Stimulated activated CD8-positive, alpha-beta memory T cell treated with anti-CD3 and anti-CD28 coated beads, Interleukin-2, amount 100 ng/mL, for 1 hour (primary cell): Measurements from ENCODE around the gene SYMPK.
"Not testable (repeated sequence)": the region's sequence is repeated elsewhere in the genome, so short reads cannot be mapped to it uniquely, and the experiment has no call there.

Source experiments
- DNase-seq, 2 donors: peaks; one replicate each; pipeline ENCODE4 v3.0.0-alpha.2; 2020; ENCODE audit warnings: low read depth in 2 of 2

The SYMPK gene

DNA sequence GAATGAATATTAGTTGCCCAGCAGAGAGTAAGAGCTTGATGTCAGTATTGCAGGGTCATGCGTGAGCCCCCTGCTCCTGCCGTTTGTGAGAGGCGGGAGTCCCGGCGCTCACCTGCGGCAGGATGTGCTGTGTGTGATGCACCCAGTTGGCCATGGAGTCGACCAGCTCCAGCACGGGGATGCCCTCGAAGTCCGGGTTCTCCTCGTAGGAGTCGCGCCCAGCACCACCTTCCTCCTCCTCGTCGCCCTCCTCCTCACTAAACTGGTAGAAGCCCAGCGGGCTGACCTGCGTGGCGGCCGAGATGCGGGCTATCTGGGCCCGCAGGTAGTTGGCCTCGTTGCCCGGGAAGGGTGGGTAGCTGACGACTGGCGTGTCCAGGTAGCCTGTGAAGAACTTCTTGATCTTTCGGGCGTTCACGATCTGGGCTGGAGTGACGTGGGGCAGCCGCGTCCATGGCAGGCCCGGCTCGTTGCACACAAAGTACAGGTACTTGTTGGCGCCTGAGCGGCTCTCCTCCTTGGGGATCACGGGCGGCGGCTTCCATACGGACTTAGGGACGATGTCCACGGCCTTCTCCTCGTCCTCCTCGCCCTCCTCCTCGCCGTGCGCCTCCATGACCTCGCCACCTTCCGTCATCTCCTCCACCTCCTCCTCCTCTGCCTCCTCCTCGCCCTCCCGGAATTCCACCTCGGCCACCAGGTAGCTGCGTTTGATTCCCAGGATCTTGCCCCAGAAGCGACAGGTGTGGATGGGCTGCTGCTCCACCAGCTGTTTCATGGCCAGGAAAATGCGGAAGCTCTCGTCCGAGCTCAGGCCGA lies 58.6 kb downstream of the SYMPK start:
- no peak for DNase-seq

- DNase-seq = no peak
Observed at GRCh38 chr19:45801603-45802175, 61.3 kb downstream of the SYMPK start.

DNA sequence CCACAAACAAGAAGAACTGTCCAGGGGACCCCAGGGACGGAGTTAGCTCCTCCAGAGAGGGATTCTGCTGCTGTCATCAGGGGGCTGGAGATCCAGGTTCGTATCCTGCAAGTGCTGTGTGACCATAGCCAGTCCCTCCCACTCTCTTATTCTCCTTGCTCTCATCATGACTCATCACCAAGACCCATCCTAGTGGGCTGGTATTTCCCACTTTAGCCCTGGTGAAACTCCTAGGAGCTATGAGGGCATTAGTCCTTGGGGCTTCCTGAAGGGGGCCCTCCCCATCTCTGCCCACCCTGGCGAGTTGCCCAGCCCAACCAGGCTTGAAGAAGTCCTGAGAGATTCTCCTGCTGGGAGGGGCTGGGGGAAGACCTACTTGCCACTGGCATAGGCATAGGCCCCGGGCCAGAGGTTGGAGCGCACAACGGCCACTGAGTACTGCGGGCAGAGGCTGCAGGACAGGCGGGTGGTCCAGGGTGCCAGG lies 62.8 kb downstream of the SYMPK start:
- no peak for DNase-seq

- not testable (repeated sequence) for DNase-seq
Observed at GRCh38 chr19:45799541-45799940, 63.4 kb downstream of the SYMPK start.

DNA sequence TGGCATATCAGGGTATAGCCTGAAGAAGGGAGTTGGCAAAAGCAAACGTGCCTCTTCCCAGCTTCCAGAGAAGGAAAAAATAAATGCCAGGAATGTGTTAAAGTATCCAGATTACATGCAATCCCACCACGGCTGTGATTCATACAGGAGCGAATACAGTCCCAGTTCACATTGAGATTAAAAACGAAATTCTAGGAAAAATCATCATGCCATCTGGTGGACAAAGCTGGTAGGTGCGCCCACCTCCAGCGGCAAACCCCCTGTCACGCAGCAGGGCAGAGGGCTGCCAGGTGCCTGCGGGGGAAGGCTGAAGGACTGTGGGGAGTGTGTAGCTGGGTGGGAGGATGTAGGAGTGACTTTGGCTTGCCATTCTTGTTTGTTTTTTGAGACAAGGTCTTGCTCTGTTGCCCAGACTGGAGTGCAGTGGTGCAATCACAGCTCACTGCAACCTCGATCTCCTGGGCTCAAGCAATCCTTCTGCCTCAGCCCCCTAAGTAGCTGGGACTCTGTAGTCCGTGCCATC lies 63.9 kb downstream of the SYMPK start:
- peak; percentile 30 to 33 for DNase-seq

GRCh38 chr19:45794627-45795026 lies 68.3 kb downstream of the SYMPK start:
- DNase-seq = no peak

- no peak for DNase-seq
Observed at GRCh38 chr19:45793876-45794275, 69.1 kb downstream of the SYMPK start.

DNA sequence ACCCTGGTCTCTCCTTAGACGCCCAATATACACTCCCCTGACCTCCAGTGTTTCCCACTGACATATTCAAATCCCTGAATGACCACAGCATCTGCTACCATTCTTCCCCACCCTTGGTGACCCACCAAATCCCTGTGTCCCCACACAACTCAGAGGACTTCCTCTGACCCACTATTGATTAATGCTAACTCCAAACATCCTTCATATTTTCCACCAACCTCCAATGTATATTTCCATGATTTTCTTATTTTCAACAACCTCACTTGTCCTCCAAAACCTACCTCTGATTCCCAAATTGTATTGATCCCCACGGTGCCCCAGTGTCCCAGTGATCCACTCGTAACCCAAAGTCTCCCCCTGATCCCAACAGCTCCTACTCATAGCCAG lies 69.8 kb downstream of the SYMPK start:
- no peak for DNase-seq

- DNase-seq = peak; percentile 100
Observed at GRCh38 chr19:45792470-45793177, 70.3 kb downstream of the SYMPK start, which contains the start of gene DMWD. TSS of gene DMWD (minus strand) at chr19:45792845. CDS start at chr19:45792756, 89 bp downstream.

DNA sequence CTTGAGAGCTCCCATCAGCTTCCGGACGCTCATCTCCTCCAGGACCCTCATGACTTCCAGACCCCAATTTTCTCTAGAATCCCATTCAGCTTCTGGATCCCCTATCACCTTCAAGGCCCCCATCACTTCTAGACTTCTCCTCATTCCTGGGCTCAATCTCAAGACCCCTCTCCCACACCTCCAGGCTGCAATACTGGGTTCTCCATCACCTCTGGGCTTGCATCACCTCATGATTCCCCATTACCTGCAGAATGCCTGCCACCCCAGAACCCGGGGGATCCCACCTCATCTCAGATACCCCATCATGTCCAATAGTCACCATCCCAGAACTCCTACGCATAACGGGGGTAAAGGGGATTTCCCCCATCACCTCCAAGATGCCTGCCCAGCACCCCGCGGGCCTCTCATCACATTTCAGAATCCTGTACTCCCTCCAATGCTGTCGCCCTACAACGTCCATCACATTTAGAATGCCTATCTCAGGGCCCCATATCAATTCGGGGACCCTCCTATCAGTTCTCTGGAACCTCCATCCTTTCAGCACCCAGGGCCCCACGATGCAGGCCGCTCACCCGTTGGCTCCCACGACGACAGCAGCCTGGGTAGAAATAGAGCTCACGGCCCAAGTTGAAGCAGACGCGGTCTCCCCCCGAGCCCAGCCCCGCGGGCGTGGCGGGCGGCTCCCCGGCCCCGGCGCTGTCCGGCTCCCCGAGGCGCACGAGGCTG lies 71.0 kb downstream of the SYMPK start:
- DNase-seq = no peak

DNA sequence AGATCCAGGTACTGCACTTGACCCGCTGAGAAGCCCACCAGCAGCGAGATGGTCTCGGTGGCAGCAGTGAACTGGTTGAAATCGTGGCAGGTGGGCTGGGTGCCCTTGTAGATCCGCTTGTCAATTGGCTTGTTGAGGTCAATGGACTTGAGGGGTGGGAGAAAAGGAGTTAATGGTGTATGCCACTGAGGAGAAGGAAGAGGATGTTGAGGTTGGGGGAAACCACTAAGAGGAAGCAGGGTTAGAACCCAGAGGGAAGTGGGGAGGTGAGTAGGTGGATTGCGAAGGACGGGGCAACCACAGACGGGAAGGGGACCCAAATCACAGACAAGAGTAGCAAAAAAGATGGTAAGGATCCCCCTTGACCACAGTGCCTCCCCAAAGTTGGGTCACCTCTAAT lies 72.0 kb downstream of the SYMPK start:
- DNase-seq = no peak

GRCh38 chr19:45789035-45789786 lies 73.7 kb downstream of the SYMPK start:
- no peak for DNase-seq

DNA sequence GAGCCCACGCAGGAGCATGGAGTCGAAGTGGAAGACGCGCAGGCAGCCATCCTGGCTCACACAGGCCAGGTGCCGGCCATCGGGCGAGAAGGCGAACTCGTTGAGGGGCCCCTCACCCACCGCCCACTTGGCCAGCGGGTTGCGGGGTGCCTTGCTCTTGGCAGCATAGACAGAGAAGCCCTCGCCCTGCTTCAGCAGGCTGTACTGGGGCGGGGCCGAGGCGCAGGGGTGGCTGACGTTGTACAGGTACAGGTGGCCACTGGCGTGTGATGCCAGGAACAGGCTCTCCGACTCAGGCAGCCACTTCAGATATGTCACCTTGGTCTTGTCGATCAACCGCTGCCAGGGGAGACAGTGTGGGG lies 76.4 kb downstream of the SYMPK start:
- DNase-seq = no peak

DNA sequence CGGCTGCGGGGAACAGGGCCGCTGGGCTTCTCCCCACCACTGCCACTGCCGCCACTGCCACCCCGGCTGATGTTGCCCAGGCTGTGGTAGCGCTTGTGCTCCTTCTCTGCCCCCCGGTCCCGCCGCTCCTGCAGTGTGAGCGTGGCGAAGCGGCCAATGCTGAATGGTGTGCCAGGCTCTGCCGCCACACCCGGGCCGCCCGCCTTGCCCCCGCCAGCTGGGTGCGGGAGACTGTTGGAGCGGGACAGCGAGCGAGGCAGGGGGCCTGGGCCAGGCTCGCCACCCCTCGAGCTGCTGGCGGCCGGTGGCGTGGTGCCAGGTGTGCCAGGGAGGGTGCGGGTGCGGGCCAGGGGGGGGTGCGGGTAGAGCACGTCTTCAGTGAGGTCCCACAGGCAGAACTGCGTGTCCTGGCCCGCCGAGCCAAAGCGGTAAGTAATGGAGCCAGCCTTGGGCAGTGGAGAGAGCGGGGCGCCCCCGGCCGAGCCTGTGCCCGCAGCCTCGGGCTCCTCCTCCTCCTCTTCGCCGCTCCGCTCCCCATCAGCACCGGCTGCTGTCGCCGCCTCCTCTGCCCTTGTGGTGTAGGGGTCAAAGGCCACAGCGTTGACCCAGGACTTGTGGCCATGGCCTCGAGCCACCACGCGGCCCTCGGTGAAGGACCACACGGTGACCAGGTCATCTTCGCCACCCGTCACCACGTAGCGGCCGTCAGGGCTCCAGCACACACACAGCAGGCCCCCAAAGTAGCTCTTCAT lies 77.0 kb downstream of the SYMPK start:
- no peak for DNase-seq

DNA sequence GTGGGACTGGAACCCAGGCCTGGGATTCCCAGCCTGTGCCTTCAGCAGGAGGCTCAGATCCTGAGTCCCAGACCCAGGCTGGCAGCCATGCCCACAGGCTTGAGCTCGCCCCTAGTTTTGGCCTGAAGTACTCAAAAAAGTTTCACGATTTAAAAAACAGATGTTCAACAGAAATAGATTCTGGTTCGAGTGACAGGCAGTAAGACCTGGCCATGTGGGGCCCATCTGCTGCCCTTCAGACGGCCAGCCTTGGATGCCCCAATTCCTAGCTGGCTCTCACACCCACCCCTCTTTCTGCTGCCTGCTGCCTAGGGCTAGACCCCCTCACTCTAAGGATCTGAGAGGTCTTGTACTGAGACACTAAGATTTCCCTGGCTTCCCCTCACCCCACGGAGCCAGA lies 77.8 kb downstream of the SYMPK start:
- DNase-seq = no peak

DNA sequence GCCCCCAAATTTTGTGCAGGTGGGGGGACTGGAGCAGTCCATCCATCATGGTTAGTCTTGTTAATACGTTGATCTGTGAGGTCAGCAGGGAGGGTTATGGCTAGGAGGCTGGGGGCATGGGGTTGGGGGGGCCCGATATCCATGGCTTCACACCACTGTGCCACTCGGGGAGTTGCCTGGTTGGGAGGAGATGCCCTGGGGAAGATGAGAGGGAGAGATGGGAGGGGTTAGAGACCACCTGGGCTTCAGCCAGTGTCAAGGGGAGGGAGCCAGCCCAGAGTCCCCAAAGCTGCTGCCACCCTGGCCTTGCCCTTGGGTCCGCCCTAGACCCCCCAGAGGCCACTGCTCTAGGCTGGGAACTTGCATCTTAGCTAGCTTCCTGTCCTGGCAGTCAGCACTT lies 78.9 kb downstream of the SYMPK start:
- DNase-seq = no peak

GRCh38 chr19:45782820-45783785 lies 79.8 kb downstream of the SYMPK start:
- no peak for DNase-seq

DNA sequence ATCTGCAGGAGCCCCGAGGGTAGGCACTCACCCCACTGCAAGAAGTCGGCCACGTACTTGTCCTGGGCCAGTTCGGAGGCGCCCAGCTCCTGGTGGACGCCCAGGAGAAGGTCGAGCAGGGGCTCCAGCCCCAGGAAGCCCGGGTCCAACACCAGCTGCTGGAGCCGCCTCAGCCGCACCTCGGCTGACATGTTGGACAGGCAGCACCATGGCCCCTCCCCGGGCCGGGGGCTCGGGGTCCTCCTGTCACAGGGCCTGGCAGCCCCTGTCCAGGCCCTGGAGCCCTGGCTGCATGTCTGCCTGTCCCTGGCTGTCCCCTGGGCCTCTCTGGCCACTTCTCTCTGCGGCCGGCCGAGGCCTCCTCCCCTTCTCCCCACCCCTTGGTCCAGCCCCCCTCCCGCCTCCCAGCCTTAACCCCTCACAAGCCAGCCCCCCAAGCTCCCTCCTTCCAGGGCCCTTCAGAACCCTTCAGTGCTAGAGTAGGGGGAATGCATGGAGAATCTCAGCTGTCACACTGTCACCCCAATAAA lies 80.7 kb downstream of the SYMPK start, which contains the start of gene DMPK:
Gene DMPK, minus strand, starts transcription at position 329 of the 530 bp plus-strand sequence. Its CDS starts 138 bp downstream, at position 191.
- no peak for DNase-seq
